CD4-positive, alpha-beta T cell treated with Interferon gamma for 1 hour (primary cell): ENCODE measurements around the gene PTPRM.
"Not testable (repeated sequence)": the region's sequence is repeated elsewhere in the genome, so short reads cannot be mapped to it uniquely, and the experiment has no call there.

Experiments used
- DNase-seq: peaks from one replicate; pipeline ENCODE4 v3.0.0-alpha.2; 2020

The PTPRM gene

DNA sequence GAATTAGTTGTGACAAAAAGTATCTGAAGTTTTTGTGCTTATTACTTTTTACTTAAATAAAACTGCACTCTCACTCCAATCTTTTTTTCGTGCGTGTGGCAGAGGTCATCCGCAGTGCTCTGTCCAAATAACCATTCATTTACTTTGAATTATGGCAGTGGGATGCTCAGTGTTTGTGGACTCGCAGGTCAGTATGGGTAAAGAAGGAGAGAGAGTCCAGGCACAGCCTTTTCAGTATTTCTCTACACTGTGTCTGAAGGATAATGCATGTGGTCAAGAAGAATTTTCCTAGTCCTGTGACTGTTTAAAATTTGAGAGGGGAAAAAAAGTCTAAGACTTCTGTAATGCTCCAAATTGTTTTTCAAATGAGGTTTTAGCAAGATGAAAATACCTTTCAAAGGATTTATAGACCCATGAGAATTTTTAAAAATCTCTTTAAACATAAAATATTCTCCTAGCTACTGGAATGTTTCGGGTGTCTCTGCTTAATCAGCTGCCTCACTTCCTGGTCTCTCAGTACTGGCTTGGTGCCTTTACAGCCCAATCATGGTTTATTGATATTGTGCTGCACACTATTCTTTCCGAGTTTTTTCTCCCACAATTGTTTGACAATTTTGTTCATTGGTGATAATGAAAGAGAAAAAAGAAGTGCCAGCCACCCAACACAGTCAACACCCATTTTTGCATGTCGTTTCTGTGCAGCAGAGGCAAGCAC is 453.2 kb downstream of the PTPRM start:
- DNase-seq: no peak

DNA sequence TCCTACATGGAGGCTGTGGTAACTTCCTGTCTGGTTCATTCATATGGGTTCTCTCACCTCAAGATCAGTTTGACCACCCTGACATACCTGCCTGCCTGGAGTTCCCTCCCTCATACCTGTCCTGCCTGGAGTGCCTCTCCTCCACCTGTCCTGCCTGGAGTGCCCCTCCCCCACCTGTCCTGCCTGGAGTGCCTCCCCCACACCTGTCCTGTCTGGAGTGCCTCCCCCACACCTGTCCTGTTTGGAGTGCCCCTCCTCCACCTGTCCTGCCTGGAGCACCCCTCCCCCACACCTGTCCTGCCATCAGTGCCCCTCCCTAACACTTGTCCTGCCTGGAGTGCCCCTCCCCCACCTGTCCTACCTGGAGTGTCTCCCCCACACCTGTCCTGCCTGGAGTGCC is 461.9 kb downstream of the PTPRM start:
- DNase-seq: no peak

DNA sequence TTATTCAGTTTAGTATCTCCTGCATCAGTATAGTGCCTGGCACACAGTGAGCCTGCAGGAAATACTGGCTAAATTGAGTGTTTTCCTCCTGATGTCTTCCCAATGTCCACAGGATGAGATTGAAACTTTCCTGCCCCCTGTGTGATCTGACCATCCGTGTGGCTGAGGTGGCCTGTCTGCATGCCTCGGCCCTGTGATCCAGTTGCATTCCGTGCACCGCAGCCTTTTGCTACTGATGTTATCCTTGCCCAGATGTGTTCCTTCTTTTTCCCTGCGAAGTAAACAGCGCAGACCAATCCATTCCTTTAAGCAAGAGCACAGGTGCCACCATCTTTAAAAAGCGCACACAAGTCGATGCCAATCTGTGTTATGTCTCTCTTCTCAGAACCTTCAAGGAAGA is 462.6 kb downstream of the PTPRM start:
- DNase-seq: no peak

DNA sequence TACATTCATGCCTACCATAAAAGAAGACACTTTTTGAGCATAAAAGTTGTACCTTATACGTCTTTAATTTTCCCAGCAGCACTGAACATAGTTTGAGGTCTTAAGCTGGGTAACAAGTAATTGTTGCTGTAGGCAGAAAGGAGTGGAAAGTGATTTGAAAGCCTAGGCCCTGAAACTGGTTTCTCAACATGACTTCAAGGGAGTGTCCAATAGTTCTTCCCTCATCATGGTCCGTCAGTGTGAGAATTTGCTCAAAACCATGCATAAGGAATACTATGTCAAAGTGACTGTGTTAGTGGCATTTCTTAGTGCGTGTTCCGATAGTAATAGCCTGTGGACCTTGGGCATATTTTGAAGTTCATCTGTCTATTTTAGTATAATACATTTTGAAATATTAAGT is 463.1 kb downstream of the PTPRM start:
- DNase-seq: no peak

DNA sequence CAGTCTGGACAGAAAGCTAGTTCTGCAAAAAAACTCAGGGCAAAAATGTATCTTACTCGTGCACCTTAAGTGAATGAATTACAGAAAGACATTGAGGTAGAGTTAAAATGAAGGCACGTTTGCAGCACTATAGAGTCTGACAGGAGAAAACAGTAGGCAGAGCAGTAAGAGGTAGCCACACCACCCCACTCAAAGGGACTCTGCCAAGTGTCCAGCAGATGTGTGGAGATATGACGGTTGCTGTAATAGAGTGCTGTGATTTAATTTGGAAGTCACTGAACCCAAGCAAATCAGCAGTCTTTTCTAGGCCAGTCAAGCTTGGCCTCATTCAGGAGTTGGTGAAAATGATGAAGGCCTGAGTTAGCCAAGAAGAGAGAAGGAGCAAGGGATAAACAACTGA is 464.4 kb downstream of the PTPRM start:
- DNase-seq: no peak

DNA sequence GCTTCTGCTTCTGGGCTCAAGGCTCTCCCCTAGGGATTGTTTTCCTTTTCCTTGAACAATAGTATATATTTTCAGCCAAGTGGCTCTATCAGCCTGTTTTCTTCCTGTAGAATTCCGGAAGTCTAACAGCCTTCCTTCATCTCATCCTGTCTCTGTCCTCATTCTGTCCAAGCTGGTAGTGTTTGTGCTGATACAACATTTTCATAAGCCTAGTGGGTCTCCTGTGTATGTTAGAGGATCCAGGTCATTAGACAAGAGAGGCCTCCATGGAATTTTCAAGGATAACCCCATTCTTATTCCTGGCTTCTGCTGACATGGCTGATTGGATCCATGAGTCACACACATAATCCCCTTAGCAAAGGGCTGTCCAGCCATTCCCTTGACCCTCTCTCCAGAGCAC is 467.6 kb downstream of the PTPRM start:
- no peak for DNase-seq

DNA sequence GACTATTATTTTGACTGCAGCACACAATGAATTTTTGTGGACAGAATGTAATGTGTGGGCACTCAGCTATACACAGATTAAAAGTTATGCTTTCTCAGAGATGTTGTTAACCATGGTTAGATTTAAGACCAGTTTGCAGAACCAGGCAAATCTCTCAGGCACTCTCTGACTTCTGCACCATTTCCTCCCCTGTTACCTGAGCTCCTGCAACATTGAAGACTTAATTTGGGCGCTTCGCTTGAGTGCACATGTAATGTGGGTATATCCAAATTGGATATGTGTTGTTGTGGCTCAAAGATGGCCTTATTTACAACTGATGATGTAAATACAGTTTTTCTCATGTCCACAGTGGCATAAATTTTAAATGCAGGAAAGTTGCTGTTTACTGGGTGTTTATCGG is 469.4 kb downstream of the PTPRM start:
- DNase-seq: no peak

DNA sequence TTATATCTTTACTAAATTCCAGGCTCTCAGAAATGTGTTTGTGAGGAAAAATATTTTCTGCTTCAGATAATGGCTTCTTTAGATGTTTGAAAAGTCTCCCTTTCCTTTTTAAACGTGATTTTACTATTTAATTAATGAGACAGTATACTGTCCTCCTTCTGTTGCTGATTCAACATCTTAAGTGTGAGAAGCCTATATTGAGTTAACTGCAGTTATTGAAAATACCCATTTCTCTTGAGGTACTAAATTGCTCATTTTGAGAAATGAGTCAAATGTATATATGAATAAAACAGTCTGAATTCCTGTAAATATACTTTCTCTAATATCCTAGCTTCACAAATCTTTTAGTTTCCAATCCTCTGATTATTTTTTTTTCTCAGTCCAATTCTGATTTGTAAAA is 470.2 kb downstream of the PTPRM start:
- no peak for DNase-seq

DNA sequence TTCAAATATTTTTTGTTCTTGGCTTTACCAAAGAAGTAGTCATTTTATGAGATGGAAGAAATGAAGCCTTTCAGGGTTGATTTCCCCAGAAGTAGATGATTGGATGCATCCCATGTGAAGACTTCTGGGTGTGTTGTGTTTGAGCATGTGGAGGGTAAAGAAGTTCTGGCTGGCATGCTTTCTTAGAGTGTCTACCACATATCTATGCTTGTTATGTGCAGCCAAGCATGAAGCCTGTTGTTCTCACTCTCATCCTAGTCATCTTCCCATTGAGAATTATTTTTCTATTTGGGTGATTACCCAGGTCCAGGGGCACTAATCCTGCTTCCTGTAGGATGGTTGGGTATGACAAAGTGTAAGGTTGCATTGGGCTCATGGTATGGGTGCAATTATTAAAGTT is 472.9 kb downstream of the PTPRM start:
- no peak for DNase-seq

DNA sequence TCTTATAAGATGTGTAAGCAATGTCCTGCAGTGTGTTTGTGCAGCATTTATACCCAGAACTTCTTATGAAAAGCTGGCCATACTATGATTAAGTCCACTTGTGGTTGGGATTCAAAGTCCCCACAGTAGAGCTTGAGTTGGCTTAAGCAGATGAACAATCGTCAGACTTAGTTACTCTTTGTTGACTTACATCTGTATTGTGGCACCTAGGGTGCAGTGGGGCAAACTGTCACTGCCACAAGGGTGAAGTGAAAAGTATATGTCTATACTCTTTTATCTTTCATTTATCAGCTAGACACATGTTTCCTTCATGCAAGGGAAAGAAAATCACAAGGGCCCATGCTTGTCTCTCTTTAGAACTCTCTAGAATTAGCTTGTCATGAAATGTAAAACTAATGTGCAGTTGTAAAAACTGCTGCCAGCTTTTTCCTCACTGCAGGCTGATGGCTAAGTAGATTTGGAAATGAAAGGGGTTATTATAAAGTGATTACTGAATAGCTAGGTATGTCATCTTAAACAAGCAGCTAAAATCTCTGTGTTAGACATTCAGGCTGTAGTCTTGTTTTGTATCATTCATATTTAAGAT is 474.5 kb downstream of the PTPRM start:
- no peak for DNase-seq

DNA sequence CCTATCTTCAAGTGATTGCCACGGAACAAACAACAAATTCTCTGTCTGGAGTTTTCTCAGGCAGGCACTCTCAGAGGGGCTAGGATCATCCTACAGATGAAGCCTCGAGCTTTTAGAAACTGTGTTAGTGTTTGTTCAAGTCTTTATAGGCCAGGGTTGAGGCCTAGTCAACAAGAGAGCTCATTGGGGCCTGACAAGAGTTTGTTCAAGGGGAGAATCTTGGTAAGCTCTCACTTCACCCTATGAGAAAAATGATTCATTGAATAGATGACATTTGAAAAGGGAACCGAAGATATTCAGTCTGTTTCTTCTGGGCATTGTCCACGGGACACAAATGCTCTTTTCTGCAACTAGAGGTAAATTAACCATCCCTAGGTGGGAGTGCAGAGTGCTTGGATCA is 476.9 kb downstream of the PTPRM start:
- no peak for DNase-seq

DNA sequence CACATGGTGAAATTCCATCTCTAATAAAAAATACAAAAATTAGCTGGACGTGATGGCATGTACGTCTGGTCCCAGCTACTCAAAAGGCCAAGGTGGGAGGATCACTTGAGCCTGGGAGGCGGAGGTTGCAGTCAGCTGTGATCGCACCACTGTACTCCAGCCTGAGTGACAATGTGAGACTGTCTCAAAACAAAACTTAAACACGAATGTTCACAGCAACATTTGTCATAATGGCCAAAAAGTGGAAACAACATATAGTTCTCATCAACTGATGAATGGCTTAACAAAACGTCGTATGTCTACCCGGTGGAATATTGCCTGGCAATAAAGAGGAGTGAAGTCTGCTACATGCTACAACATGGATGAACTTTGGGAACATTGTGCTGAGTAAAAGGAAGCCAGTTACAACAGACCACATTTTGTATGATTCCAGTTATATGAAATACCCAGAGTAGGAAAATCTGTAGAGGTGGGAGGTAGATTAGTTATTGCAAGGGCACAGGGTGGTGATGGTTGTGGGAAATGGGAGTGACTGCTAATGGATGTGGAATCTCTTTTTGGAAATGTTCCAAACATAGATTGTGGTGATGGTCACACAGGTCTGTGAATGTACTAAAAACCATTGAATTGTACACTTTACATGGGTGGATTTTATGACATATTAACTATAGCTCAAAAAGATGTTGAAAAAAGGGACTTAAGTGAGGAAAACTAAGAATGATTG is 478.2 kb downstream of the PTPRM start:
- no peak for DNase-seq

DNA sequence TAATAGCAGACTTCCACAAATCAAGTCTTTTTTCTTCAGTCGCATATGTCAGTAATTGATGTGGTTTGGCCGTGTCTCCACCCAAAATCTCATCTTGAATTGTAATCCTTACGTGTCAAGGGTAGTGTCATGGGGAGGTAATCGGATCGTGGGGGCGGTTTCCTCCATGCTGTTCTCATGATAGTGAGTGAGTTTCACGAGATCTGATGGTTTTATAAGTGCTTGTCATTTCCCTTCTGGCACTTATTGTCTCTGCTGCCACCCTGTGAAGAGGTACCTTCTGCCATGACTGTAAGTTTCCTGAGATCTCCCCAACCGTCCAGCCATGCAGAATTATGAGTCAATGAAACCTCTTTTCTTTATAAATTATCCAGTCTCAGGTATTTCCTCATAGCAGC is 478.8 kb downstream of the PTPRM start:
- DNase-seq: no peak

DNA sequence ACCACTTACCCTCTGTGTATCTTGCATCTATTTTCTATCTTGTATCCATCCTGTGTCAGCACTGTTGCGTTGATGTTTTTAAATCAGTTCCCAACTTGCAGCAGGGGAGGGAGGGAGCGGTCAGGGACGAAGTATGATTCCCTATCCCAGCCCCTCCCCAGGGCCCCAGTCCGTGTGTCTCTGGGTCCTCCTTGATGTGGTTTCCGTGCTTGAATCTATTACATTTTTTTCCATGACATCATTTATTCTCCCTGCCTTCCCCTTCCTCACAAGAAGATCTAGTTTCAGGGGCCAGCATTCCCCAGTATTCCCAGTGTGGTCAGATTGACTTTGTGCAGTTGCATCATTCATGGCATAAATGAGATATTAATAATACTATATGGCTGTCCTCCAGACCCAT is 479.3 kb downstream of the PTPRM start:
- DNase-seq: no peak

DNA sequence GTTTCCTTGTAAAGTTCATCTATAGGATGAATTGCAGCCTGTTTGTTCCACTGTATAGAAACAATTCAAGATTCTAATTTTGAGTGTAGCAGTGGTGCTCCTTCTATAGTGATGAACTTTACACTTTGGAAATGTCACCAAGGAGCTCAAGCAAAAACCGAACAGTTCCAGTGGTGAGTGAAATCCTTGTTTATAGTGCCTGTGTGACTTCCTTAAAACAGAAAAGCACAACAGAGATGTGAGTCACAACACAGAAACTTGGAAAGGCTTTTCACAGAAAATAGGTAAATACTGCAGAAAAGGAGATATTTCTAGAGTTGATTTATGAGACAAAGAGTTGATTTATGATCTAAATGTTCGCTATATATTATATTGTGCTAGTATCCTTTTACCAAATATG is 482.0 kb downstream of the PTPRM start:
- DNase-seq: no peak

DNA sequence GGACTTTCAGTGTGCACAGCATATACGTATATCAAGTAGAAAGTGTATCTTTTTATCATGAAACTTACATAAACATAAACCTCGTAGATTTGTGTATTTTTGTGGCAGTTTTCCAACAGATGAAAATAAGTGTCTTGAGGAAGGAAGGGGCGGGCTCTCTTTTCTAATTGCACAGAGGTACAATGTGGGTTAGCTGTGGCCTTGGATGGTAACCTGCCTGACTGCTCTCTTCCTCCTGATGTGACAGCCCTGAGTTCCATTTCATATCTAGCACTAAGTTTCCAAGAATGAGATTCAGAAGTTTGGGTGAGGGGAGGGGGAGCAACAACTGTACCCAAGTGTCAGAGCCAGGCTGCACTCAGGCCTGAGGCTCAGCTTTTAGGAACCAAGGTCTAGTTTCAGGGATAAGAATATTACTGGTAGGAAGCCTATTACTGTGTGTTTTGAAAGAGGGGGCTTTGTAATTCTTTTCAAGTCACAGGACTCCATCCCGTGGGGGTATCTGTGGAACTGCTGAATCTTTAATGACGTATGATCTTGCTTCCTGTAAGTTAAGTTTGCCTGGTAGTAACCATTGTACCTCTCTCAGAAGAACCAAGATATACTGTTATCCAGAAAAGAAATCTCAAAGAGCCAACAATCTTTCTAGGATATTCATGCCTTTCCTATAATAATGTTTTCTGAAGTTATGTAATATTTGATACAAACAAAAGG is 483.7 kb downstream of the PTPRM start:
- no peak for DNase-seq

DNA sequence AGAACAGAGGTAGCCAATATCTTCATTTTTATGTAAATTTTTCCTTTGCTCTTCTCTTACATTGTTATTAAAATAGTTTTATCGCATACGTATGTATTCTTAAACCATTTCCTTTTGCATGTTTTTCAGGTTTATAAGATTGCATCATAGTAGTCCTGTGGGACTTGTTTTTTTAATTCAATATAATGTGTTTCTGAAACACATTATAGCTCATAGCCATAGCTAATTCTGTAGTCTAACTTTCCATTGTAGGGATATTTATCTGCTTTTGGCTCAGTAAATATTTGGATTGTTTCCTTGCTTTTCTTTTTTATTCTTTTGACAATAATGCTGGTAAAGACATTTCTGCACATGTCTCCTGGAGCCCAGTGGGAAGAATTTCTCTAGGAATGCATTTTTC is 484.3 kb downstream of the PTPRM start:
- DNase-seq: no peak

DNA sequence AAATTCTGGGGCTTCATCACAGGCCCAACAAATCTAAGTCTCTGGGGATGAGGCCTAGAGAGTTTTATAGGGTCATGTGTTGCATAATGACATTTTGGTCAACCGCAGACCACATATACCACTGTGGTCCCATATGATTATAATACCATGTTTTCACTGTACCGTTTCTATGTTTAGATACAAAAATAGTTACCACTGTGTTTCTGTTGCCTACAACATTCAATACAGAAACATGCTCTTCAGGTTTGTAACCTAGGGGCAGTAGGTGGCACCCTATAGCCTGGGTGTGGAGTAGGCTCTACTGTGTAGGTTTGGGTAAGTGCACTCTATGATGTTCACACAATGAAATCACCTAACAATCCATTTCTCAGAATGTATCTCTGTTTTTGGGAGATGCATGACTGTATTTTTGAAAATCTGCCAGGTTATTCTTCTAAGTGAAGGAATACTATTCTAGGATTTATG is 485.2 kb downstream of the PTPRM start:
- no peak for DNase-seq

DNA sequence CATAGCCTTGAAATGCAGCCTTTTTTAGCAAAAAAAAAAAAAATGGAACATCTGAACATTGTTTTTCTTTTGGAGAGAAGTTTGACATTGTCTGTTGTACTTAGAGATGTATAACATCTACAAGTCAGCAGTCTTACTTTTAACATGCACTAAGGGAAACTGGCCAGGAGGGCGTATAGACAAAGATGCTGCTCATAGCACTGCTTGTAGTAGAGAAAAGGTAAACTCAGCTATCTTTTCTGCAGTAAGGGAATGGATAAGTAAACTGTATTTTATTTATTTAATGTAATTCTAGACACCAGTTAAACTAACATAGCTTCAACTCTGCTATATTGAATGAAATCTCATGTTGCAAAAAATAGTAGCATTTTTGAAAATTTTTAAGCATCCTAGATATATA is 489.6 kb downstream of the PTPRM start:
- DNase-seq: no peak

DNA sequence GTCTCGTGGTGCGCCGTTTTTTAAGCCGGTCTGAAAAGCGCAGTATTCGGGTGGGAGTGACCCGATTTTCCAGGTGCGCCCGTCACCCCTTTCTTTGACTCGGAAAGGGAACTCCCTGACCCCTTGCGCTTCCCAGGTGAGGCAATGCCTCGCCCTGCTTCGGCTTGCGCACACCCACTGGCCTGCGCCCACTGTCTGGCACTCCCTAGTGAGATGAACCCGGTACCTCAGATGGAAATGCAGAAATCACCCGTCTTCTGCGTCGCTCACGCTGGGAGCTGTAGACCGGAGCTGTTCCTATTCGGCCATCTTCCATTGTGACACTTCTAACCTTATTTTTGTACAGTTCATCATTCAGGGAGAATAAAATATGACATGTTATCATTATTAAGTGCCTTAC is 496.0 kb downstream of the PTPRM start:
- DNase-seq: not testable (repeated sequence)

DNA sequence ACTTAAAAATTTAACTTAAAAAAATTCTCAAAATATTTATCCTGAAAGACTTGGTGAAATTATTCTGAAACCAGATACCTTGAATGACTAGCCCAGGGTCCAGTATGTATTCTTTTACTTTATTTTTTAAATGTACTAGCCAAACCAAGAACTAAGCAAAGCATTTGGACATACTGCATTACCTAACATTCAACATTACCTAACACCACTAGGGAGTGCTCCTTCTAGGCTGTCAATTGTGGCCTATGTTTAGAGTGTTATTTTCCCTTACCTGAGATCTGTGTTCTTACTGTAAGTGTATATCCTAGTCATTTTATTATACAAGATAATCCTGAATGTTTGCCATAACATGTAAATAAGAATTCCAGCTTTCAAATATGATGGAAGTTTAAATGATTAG is 496.6 kb downstream of the PTPRM start:
- DNase-seq: no peak

DNA sequence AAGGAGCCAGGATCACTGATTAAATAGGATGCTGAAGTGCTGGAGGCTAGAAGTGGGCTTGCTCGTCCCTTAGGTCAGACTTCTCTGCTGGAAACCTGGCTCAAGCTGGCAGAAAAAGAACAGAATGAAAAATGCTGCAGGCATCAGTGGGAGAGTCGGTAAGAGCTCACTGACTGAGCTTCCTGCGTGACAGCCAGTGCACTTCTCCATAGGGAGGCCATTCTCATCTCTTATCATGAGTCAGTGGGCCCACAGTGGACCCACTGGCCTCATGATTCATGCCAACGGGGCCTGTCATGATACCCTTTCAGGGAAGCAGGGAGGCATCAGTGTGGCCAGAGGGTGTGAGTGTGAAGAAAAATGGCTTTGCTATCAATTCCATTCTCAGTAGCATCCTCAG is 498.2 kb downstream of the PTPRM start:
- no peak for DNase-seq

DNA sequence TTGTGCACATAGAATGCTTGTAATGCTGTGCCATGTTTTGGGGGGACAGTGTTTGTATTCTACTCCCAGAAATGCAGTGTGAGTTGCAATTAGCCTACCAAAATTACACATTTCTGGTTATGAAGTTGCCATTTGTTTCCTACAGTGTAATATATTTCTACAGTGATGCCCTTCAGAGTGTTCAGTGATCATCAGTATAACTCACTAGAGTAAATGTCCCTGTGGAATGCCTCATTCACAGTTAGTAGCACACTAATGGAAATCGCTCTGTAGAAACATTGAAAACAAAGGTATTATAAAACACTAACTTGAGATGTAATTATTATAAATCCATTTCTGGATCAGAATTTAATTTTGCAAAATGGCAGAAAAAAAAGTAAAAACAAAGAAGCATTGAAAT is 498.7 kb downstream of the PTPRM start:
- DNase-seq: no peak

DNA sequence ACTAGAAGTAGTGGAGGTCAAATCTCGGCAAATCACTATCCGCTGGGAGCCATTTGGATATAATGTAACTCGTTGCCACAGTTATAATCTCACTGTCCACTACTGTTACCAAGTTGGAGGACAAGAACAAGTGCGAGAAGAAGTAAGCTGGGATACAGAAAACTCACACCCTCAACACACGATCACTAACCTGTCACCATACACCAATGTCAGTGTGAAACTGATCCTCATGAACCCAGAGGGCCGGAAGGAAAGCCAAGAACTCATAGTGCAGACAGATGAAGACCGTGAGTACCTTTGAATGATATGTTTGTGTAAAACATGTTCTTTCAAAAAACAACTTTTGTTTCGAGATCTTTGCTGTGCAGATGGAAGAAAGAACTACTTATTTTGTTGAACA is 502.6 kb downstream of the PTPRM start:
- no peak for DNase-seq
